Measurements from ENCODE around the gene PTPRM. TPM values are rescaled to one million over a fixed set of nuclear protein-coding genes. Genes with fewer than 3 reads are reported as not detected.

PTPRM gene
- polyA plus RNA-seq, 1 experiment, result 81.1 TPM

DNA sequence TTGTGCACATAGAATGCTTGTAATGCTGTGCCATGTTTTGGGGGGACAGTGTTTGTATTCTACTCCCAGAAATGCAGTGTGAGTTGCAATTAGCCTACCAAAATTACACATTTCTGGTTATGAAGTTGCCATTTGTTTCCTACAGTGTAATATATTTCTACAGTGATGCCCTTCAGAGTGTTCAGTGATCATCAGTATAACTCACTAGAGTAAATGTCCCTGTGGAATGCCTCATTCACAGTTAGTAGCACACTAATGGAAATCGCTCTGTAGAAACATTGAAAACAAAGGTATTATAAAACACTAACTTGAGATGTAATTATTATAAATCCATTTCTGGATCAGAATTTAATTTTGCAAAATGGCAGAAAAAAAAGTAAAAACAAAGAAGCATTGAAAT is 498.7 kb downstream of the PTPRM start:
- TF ChIP-seq, protein P1, sequence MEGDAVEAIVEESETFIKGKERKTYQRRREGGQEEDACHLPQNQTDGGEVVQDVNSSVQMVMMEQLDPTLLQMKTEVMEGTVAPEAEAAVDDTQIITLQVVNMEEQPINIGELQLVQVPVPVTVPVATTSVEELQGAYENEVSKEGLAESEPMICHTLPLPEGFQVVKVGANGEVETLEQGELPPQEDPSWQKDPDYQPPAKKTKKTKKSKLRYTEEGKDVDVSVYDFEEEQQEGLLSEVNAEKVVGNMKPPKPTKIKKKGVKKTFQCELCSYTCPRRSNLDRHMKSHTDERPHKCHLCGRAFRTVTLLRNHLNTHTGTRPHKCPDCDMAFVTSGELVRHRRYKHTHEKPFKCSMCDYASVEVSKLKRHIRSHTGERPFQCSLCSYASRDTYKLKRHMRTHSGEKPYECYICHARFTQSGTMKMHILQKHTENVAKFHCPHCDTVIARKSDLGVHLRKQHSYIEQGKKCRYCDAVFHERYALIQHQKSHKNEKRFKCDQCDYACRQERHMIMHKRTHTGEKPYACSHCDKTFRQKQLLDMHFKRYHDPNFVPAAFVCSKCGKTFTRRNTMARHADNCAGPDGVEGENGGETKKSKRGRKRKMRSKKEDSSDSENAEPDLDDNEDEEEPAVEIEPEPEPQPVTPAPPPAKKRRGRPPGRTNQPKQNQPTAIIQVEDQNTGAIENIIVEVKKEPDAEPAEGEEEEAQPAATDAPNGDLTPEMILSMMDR (IDR thresholded peaks at IDR 0.05; ENCODE audit: low read depth, low read length), result no peak
- ChIA-PET CTCF (no interaction called here), POLR2A (no interaction called here)
- no peak overlapping the region for H3K27ac ChIP-seq (ENCODE audit: low read depth, low read length)
- no peaks in the 10 kb centered on the region for H3K9me3 ChIP-seq (ENCODE audit: control insufficient read depth, insufficient read depth, low read length)
- H3K4me3 ChIP-seq (ENCODE audit: low read depth, low read length), result no peak overlapping the region
- DNase-seq (ENCODE audit: low read depth, low spot score), result no peak
- no peaks in the 10 kb centered on the region for H3K27me3 ChIP-seq (ENCODE audit: control insufficient read depth, insufficient read depth, low read length)

- TF ChIP-seq, protein P1 (IDR thresholded peaks at IDR 0.05; ENCODE audit: low read depth, low read length), result no peak
- Histone ChIP-seq H3K9me3 (ENCODE audit: control insufficient read depth, insufficient read depth, low read length) (no peaks in the 10 kb centered on the region), H3K27ac (ENCODE audit: low read depth, low read length) (no peak overlapping the region), H3K4me3 (ENCODE audit: low read depth, low read length) (no peak overlapping the region), H3K27me3 (ENCODE audit: control insufficient read depth, insufficient read depth, low read length) (no peaks in the 10 kb centered on the region)
- ChIA-PET CTCF (no interaction called here), POLR2A (no interaction called here)
- DNase-seq (ENCODE audit: low read depth, low spot score), result no peak
These were observed 502.6 kb downstream of the PTPRM start for GRCh38 chr18:8069708-8070107.

DNA sequence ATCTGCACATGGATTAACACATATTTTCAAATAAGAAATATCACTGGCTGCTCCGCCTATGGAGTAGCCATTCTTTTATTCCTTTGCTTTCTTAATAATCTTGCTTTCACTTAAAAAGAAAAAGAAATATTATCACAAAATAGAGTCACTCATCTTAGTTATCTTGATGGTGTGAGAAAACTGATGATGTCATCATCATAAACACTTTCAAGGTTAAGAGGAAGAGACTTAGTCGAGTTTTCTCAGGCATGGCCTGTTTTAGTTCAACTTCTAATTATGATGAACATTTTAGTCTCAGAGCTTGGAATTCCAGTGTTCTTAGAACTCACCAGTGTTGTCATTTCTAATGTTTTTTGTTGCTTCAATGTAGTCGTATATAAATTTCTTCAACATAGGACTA is 506.1 kb downstream of the PTPRM start:
- ChIA-PET CTCF (no interaction called here), POLR2A (no interaction called here)
- TF ChIP-seq, protein P1 (IDR thresholded peaks at IDR 0.05; ENCODE audit: low read depth, low read length), result no peak
- no peak overlapping the region for H3K4me3 ChIP-seq (ENCODE audit: low read depth, low read length)
- no peak overlapping the region for H3K27ac ChIP-seq (ENCODE audit: low read depth, low read length)
- no peaks in the 10 kb centered on the region for H3K9me3 ChIP-seq (ENCODE audit: control insufficient read depth, insufficient read depth, low read length)
- DNase-seq (ENCODE audit: low read depth, low spot score), result no peak
- no peaks in the 10 kb centered on the region for H3K27me3 ChIP-seq (ENCODE audit: control insufficient read depth, insufficient read depth, low read length)

DNA sequence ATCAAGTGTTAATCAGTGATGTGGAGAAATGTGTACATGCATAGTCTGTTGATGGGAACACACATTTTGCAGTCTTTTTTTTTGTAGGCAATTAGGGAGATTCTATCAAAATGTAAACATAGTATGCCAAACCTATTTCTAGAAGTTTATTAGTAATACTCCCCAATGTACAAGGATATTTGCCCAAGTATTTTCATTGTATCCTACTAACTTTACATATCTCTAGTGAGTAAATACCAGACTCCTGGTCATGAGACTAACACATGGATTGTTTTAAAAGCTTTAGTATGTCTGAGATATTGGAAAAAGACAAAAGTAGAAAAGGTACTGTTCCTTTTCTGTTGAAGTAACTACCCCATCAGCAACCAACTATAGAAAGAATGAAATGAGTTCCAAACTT is 513.0 kb downstream of the PTPRM start:
- H3K9me3 ChIP-seq (ENCODE audit: control insufficient read depth, insufficient read depth, low read length), result no peaks in the 10 kb centered on the region
- ChIA-PET CTCF (interaction anchor here (0.6 to 1.4 kb wide), 2 partner anchors 281 to 309 kb away, joined by 3 read pairs; no protein-coding TSS in a partner anchor), POLR2A (no interaction called here)
- no peak for DNase-seq (ENCODE audit: low read depth, low spot score)
- H3K27ac ChIP-seq (ENCODE audit: low read depth, low read length), result no peak overlapping the region
- TF ChIP-seq, protein P1 (IDR thresholded peaks at IDR 0.05; ENCODE audit: low read depth, low read length), result no peak
- H3K27me3 ChIP-seq (ENCODE audit: control insufficient read depth, insufficient read depth, low read length), result no peaks in the 10 kb centered on the region
- no peak overlapping the region for H3K4me3 ChIP-seq (ENCODE audit: low read depth, low read length)

- no peak for DNase-seq (ENCODE audit: low read depth, low spot score)
- POLR2A ChIA-PET, result no interaction called here
- H3K4me3 ChIP-seq (ENCODE audit: low read depth, low read length), result no peak overlapping the region
- TF ChIP-seq, protein P1 (IDR thresholded peaks at IDR 0.05; ENCODE audit: low read depth, low read length), result no peak
- CTCF ChIA-PET, result no interaction called here
- no peaks in the 10 kb centered on the region for H3K9me3 ChIP-seq (ENCODE audit: control insufficient read depth, insufficient read depth, low read length)
- no peaks in the 10 kb centered on the region for H3K27me3 ChIP-seq (ENCODE audit: control insufficient read depth, insufficient read depth, low read length)
- H3K27ac ChIP-seq (ENCODE audit: low read depth, low read length), result no peak overlapping the region
These were observed 514.2 kb downstream of the PTPRM start for GRCh38 chr18:8081267-8081666.
